HG02852 (cell line): ENCODE results near the gene RNF17.
"Not testable (repeated sequence)": the region's sequence is repeated elsewhere in the genome, so short reads cannot be mapped to it uniquely, and the experiment has no call there.

Source experiments
- ATAC-seq: cut with Tn5 transposase; IDR thresholded peaks from one replicate; pipeline ENCODE4 v1.9.1; 2021; ENCODE audit warnings: mild to moderate bottlenecking, moderate library complexity; ENCODE audit not compliant: unreplicated experiment

The RNF17 gene

DNA sequence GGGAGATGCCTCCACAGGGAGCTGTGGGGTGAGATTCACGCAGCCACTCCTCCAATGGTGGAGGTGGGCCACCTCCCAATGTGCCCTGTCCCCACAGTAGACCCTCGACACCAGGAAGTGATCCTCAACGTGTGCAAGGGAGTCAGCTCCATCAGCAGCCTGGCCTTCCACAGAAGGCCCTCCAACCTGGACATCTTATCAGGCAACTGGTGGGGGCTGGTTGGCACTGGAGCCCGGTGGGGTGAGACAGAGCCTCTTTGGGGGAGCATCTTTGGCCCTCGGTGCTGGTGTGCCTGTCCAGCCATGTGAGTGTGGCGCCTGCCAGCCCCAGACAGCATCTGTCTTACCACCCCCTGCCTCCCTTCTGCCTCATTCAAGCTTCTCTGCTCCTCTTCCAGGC, 19.7 kb upstream of the RNF17 start:
- no peak for ATAC-seq

DNA sequence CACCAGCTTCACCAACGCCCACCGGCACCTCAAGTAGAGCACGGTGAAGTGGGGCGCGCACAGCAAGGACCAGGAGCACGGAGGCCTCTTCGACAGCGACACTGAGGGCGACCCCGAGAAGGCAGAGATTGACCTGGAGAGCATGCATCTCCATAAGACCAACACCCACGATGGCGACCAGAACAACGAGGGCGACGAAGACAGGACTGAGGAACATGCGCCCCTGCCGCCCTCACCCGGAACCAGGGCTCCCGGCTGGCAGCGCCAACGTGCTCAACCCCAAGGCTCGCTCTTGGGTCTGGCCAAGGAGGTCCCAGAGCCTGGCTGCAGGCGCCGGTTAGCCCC, 18.5 kb upstream of the RNF17 start:
- no peak for ATAC-seq

DNA sequence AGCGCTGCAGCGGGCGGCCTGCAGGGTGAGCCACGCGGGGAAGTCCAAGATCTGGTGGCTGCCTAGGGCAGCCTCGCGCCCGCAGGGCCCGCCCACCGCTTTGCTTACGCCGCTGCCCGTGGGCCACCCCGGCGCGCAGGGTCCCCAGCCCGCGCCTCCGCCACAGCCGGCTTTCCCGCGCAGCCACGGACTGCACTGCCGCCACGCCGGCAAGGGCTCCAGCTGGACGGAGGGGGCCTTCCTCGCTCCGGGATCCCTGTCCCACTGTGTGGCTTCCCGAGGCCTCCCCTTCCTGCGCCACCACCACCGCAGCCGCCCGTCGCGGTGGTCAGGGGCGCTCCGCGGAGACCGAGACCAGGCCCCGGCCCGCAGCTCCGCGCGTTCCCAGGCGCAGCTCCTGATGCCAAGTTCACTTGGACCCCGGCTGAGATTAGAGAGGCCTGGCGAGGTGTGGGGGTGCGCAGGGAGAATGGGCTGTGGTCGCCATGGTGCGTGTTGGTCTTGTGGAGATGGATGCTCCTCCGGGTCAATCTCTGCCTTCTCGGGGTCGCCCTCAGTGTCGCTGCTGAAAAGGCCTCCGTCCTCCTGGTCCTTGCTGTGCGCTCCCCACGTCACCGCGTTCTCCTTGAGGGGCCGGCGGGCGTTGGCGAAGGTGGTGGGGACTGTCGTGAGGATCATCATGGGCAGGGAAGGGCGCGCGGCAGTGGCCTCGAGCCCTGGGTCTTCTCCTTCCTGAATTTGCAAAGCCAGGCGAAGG, 17.9 kb upstream of the RNF17 start:
- no peak for ATAC-seq

DNA sequence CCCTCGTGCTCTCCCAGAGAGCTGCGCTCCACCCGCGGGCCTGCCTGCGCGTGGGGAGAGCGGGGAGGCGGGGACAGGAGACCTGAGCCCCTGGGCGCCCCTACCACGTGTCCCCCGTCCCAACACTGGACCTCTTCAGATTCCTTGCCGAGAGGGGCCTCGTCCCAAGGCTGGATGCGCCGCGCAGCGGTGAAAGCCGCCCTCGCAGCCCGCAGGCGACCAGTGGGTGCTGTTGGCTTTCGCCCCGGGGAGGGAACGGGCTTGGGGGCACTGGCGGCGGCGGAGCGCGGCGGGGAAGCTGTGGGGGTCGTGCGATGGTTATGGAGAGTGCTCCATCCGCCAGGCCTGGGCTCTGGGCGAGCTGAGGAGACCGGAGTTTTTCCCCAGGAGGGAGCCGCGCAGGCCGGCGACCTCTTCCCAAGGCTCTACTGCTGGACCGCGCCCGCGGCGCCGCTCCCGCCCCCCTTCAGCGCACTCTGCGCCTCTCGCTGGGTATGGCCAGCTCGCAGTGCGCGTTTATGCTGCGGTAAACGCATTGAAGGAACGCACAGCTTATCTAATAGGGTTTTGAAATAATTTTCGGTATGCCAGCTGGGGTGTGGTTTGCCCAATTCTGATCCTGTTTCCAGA, 17.2 kb upstream of the RNF17 start:
- ATAC-seq, result no peak

DNA sequence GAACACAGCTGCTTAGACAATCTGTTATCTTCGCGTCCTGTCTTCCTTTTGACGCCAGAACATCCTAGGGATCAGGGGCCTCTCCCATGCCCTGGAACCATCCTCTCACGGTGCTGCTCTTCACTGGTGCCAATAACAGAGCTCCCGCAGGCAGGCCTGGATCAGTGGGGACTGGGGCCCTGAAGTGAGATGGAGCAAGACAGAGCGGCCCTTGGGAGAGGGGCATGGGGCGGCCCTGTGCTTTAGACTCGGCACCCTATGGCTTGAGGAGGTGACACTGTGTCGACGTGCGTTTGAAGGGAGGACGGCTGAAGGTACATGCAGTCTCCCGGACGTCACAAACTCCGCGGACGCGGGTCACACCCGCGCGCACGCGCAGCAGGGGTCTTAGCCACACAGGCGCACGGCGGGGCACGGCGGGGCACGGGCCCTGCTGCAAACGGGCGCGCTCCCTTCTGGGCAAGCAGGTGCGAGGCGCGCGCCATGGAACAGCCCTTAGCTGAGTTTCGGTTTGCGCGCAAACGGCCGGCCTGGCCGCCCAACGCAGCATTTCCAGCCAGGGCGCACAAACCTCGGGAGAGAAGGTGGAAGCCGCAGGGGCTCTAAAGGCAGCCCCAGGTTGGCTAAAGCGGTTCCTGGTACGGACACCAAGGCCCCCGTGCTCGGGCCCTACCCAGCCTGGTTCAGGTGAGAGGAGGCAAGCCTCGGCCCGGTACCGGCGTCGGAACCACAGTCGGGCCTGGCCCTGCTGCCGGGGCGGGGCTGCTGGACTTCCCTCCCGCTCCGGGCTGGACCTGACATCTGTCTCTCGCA, 16.5 kb upstream of the RNF17 start:
- no peak for ATAC-seq

DNA sequence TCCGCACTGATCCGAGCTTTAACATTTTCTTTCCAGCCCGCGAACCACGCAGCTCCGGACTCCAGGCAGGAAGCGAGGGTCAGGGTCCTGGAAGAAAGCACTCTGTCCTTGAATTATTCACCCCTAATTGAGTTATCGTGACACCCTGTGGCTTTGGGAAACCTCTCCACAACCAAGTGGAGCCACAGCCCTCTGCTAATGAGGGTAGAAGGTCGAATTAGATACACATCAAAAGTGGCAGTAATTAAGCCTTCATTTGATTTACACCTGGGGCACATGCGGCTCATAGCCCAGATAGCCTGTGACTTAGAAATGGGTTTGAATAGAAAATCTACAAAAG, 15.9 kb upstream of the RNF17 start:
- ATAC-seq, result no peak

DNA sequence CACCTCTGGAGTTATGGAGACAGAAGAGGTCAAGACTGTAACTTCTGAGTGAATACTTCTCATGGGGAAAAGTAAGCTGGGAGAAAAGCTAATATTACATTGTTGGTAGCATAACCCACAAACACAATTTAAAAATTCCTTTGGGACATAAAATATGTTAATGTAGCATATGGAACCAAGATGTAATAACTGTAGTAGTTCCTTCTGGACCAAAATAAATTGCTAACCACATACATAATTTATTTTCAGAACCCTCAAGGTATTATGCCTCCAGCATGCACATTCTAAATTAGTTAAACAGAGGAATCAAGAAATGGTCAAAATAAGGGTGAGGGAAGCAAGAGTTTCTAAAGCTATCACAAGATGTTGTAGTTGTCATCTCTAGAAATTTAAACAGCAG, 4.8 kb upstream of the RNF17 start:
- ATAC-seq, result no peak

DNA sequence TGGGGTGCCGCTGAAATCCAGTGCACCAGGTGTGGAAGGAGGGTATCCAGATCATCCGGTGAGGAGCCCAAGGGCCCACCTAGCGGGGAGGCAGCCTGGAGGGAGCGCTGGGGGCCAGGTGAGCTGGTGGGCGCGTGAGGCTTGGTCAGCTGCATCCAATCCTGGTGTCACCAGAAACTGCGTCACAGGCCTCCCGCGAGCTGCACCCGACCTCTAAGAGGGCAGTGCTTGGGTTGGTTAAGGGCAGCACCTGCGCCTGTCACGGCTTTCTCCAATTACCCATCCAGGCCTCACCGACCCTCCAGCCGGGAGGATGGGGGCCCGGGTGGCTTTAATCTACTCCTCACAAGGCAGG, 284 bp downstream of the RNF17 start:
- ATAC-seq, result no peak

DNA sequence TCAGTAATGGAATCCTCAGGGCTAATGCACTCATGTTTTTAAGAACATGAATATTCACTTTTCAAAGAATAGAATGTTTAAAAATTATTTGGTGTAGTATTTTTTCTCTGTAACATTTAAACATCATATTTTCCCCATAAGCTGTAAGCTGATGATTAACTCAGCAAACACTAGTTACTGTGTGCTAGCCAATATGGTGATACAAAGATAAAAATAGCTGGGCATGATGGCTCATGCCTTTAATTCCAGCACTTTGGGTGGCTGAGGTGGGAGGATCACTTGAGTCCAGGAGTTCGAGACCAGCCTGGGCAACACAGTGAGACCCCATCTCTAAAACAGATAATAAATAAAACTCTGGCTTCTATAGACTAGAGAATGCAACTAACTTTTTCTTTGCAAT, 13.2 kb downstream of the RNF17 start:
- no peak for ATAC-seq

DNA sequence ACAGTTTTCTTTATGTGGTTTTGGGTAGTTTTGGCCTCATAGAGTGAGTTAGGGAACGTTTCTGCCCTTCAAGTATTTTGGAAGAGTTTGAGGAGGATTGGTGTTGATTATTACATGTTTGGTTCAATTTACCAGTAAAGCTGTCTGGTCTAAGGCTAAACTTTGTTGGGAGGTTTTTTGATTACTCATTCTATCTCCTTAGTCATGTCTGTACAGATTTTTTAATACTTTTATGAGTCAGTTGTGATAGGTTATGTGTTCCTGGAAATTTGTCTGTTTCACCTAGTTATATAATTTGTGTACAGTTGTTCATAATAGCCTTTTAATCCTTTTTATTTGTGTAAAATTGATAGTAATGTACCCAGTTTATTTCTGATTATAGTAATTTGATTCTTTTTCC, 20.4 kb downstream of the RNF17 start:
- ATAC-seq, result no peak

DNA sequence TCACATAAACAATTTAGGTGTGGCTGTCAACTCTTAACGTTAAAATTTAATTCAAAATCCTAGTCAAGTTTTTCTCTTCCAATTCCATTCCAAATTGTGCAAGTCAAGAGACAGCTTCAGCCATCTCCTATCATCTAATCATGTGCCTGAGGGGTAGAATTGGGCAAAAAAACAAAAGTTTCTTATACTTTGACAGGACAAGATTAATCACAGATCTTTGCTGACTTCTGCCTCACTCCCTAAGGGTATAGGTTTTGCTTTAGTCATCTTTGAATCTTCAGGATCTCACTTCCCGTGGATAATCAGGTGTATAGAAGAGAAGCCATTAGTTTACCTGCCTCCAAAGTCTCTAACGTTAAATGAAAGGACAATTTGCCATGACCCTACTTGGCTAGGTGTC, 24.6 kb downstream of the RNF17 start:
- no peak for ATAC-seq

DNA sequence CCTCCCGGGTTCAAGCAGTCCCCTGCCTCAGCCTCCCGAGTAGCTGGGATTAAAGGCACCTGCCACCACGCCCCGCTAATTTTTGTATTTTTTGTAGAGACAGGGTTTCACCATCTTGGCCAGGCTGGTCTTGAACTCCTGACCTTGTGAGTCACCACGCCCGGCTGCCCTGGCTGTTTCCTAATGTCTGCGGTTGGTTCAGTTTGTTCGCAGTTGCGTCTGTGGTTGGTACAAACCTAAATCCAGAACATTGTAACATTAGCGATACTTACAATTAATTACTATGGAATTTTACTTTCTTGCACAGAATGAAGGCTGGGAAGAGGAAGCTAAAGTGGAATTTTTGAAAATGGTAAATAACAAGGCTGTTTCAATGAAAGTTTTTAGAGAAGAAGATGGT, 38.1 kb downstream of the RNF17 start:
- ATAC-seq, result no peak

DNA sequence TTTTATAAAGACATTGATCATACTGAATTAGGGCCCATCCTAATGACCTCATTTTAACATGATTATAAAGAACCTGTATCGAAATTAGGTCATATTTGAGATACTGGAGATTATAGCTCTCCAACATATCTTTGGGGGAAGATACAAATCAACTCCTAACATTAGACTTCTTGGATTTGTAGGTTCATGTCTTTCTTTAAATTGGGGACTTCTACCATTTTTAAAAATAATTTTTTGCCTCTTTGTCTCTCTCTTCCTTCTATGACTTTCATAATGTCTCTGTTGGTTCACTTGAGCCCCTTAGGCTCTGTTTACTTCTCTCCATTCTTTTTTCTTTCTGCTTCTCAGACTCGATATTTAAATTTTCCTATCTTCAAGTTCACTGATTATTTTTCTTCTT, 57.2 kb downstream of the RNF17 start:
- no peak for ATAC-seq

DNA sequence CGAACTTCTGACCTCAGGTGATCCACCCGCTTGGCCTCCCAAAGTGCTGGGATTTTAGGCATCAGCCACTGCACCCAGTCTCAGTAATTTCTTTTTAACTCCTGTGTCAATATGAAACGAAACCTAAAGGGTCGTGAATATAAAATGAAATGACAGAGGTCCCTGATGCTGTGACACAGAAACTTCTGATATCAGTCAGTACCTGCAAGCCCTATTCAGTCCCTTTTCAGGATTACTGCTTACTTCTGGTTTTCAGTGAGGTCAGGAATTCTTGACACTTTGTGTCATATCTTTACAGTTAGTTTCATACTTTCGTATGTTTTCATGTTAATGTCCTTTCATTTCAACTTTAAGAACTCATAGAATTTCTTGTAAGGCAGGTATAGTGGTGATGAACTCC, 58.7 kb downstream of the RNF17 start:
- ATAC-seq, result peak; percentile 80

DNA sequence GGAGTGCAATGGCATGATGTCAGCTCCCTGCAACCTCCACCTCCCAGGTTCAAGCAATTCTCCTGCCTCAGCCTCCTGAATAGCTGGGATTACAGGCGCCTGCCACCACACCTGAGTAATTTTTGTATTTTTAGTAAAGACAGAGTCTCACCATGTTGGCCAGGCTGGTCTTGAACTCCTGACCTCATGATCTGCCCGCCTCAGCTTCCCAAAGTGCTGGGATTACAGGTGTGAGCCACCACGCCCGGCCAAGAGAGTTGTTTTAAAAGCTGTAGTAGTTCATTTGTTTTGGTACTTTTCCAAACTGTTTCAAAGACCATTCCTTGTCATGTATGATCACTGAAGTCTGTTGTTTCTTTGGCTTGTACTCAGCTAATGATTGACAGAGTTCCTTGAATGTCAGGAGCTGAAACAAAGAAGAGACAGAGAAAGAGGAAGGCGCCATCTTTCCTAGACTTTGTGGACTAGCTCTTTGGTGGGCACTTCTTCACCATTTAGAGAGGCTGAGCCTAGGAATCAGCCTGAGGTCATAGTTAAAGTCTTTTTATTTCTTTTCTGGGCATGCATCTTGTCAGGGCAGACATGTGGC, 59.2 kb downstream of the RNF17 start:
- ATAC-seq, result not testable (repeated sequence)

DNA sequence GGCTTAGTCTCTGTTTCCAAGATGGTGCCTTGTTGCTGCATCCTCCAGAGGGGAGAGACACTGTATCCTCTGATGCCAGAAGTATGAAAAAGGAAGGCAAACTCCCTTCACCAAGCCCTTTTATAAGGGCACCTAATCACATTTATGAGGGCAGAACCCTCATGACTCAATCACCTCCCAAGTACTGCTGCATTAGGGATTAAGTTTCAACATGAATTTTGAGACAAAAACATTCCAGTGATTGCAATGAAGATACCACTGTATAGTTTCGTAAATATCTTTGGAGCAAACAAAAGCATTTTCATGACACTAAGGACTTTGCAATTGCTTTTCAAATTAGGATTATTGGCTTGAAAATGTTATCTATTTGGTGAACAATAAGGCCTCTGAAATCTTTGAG, 63.8 kb downstream of the RNF17 start:
- no peak for ATAC-seq

DNA sequence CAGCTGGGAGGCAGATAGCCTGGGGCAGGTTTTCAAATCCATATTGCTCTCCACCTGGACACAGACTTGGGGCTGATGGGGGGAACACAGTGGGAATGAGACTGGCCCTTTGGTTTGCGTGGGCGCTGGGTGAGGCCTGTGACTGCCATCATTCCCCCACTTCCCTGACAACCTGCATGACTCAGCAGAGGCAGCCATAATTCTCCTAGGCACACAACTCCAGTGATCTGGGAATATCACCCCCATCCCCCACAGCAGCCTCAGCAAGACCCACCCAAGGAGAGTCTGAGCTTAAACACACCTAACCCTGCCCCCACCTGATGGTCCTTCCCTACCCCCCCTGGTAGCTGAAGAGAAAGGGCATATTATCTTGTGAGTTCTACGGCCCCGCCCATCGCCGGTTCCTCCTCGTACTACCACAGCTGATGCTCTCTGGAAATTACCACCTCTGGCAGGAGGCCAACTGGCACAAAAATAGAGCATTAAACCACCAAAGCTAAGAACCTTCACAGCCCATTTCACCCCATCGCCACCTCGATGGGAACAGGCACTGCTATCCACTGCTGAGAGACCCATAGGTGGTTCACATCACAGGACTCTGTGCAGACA, 71.0 kb downstream of the RNF17 start:
- ATAC-seq, result no peak

DNA sequence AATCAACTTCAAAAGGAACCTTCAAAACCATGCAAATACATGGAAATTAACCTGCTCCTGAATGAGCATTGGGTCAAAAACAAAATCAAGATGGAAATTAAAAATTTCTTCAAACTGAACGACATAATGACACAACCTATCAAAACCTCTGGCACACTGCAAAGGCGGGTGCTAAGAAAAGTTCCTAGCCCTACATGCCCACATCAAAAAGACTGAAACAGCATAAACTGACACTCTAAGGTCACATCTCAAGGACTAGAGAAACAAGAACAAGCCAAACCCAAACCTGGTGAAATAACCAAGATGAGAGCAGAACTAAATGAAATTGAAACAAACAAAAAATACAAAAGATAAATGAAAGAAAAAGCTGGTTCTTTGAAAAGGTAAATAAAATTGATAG, 73.6 kb downstream of the RNF17 start:
- ATAC-seq, result not testable (repeated sequence)

DNA sequence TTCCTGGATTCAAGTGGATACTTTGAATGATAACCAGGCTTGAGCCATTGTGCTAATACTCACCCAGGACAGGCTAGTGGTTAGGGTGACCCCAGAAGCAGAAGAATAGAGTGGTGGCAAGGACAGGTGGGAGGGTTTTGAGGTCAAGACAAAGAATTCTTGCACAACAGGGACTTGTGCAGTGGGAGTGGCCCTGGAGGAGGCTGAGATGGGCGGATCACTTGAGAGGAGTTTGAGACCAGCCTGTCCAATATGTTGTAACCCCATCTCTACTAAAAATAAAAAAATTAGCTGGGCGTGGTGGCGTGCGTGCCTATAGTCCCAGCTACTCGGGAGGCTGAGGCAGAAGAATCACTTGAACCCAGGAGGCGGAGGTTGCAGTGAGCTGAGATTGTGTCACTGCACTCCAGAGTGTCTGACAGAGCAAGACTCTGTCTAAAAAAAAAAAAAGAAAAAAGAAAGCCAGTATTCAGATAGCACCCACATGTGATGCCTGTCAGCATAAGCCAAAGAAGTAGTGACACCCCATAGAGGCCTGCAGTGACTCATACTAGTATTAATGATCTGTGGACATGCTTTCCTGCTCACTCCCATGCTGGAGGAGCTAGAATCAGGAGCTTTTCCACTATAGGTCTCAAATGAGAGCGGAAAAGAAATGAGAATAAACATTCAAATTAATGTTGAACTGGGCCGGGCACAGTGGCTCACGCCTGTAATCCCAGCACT, 78.7 kb downstream of the RNF17 start:
- ATAC-seq, result no peak

DNA sequence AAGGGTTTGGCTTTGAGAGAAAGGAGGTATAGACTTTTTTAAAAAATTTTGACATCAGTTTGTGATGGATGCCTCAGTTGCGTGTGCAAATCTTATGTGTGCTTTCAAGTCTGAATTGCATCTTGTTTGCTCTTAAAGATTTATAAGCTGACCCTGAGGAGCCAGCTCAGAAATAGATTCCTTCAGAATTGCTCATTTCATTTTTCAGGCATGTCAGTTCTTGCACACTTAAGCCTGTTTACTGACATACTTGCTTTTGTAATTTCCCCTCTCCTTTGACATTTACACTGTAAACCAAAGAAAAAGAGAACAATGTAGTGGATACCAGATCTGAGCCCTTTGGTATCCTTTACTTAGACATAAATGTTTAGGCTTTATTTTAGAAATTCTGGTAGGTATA, 87.6 kb downstream of the RNF17 start:
- ATAC-seq, result no peak

DNA sequence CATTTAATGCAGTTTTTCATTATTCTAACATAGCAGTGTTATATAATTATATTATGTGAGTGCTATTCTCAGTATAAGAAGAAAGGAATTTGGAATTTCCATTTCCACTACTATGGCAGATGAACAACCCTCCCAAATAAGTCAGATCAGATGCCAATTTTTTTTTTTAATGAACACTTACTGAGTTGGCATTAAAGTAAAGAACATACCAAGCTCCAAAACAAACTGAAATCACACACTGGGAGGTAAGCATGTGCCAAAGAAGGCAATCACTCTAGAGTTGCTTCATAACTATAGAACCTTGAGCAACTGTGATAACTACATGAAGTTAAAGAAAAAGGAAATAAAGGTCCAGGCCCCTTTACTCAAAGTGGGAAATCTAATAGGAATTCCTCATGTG, 90.3 kb downstream of the RNF17 start:
- no peak for ATAC-seq
